HepG2 (cell line): ENCODE data around the gene RABEPK. TPM values are rescaled to one million over a fixed set of nuclear protein-coding genes. Genes with fewer than 3 reads are reported as not detected.

Experiments
- AGO2 ChIP-seq: fragments of 200-400 bp; formaldehyde crosslinking; optimal IDR thresholded peaks from 2 replicates; pipeline ENCODE3; 2017; ENCODE audit warnings: mild to moderate bottlenecking, low read depth, low read length, moderate library complexity
- CEBPG ChIP-seq: IDR thresholded peaks from 2 replicates; pipeline ENCODE4 v1.6.1; 2016
- CHCHD3 ChIP-seq: sonication (generic); formaldehyde crosslinking; IDR thresholded peaks from 2 replicates; pipeline ENCODE4 v1.8.0; 2022; ENCODE audit warnings: mild to moderate bottlenecking, missing genetic modification reagents, moderate library complexity
- EEA1 ChIP-seq: sonication (generic); formaldehyde crosslinking; IDR thresholded peaks from 2 replicates; pipeline ENCODE4 v1.5.1; 2020; ENCODE audit warnings: mild to moderate bottlenecking, missing genetic modification reagents, borderline replicate concordance
- GMEB1 ChIP-seq: sonication (generic); formaldehyde crosslinking; IDR thresholded peaks from 2 replicates; pipeline ENCODE4 v1.5.1; 2020; ENCODE audit warnings: missing genetic modification reagents, mild to moderate bottlenecking, borderline replicate concordance
- GZF1 ChIP-seq: sonication (generic); formaldehyde crosslinking; IDR thresholded peaks from 2 replicates; pipeline ENCODE4 v1.5.1; 2020; ENCODE audit warnings: mild to moderate bottlenecking, missing genetic modification reagents
- HHEX ChIP-seq: IDR thresholded peaks from 2 replicates; pipeline ENCODE4 v1.6.1; 2016; ENCODE audit warnings: control low read depth
- HOXA3 ChIP-seq: sonication (generic); formaldehyde crosslinking; IDR thresholded peaks from 2 replicates; pipeline ENCODE4 v1.5.0; 2020; ENCODE audit warnings: missing genetic modification reagents
- KMT2B ChIP-seq: IDR thresholded peaks from 2 replicates; pipeline ENCODE4 v1.6.1; 2016; ENCODE audit warnings: missing genetic modification reagents, missing compliant biosample characterization
- MED1 ChIP-seq: sonication (generic); formaldehyde crosslinking; IDR thresholded peaks from 2 replicates; pipeline ENCODE4 v1.4.0; 2020; ENCODE audit warnings: missing genetic modification reagents
- MEF2D ChIP-seq: sonication (generic); formaldehyde crosslinking; IDR thresholded peaks from 2 replicates; pipeline ENCODE4 v1.5.1; 2020; ENCODE audit warnings: mild to moderate bottlenecking, missing genetic modification reagents
- NFYB ChIP-seq: sonication (generic); formaldehyde crosslinking; IDR thresholded peaks from 2 replicates; pipeline ENCODE4 v1.4.0; 2020; ENCODE audit warnings: missing genetic modification reagents
- SMARCE1 ChIP-seq: fragments of 450-650 bp; IDR thresholded peaks from 2 replicates; pipeline ENCODE4 v1.6.1; 2017; ENCODE audit warnings: borderline replicate concordance
- STAG1 ChIP-seq: sonication (generic); formaldehyde crosslinking; IDR thresholded peaks from 2 replicates; pipeline ENCODE4 v1.4.0; 2020; ENCODE audit warnings: missing genetic modification reagents
- TOE1 ChIP-seq: sonication (generic); formaldehyde crosslinking; IDR thresholded peaks from 2 replicates; pipeline ENCODE4 v1.4.0; 2020; ENCODE audit warnings: mild to moderate bottlenecking, missing genetic modification reagents
- YY1 ChIP-seq: IDR thresholded peaks from 2 replicates; pipeline ENCODE4 v1.6.1; 2011; ENCODE audit warnings: low read length, low read depth, moderate library complexity, mild to moderate bottlenecking; ENCODE audit not compliant: insufficient read depth, insufficient replicate concordance
- ZBTB2 ChIP-seq: sonication (generic); formaldehyde crosslinking; IDR thresholded peaks from 2 replicates; pipeline ENCODE4 v1.8.0; 2022; ENCODE audit warnings: low read depth, missing genetic modification reagents
- ZNF230 ChIP-seq: sonication (generic); formaldehyde crosslinking; IDR thresholded peaks from 2 replicates; pipeline ENCODE4 v1.4.0; 2020; ENCODE audit warnings: mild to moderate bottlenecking, missing genetic modification reagents
- ZNF546 ChIP-seq: sonication (generic); formaldehyde crosslinking; conservative IDR thresholded peaks from 2 replicates; pipeline ENCODE4 v1.8.1; 2023; ENCODE audit warnings: mild to moderate bottlenecking, missing genetic modification reagents
- ZNF772 ChIP-seq: sonication (generic); formaldehyde crosslinking; IDR thresholded peaks from 2 replicates; pipeline ENCODE4 v1.5.0; 2020; ENCODE audit warnings: mild to moderate bottlenecking, missing genetic modification reagents
- ZNF788 ChIP-seq: sonication (generic); formaldehyde crosslinking; IDR thresholded peaks from 2 replicates; pipeline ENCODE4 v1.5.0; 2020; ENCODE audit warnings: mild to moderate bottlenecking, missing genetic modification reagents, borderline replicate concordance
- polyA plus RNA-seq, 8 experiments: library from polyadenylated mRNA; depleted of rRNA in 3 of 8; stranded (reverse) in 7 of 8; unstranded in 1 of 8; fragments of >200 nt; fragmentation: Illumina TruSeq in 4 of 8; extraction: Trizol in 4 of 8; gene quantifications; 2 replicates each; pipeline versions ENCODE4 v1.2.1 to v1.2.3, GENCODE V29; 2011 to 2016; ENCODE audit warnings: low read depth in 4 of 8, missing spikeins in 1 of 8, mixed read lengths in 1 of 8; ENCODE audit not compliant: insufficient read depth in 1 of 8
- total RNA-seq, 5 experiments: library from RNA; depleted of rRNA; stranded (reverse); fragments of >200 nt; fragmentation: Illumina TruSeq; extraction: Trizol; gene quantifications; 2 replicates each; pipeline ENCODE4 v1.2.3, GENCODE V29; 2016; ENCODE audit warnings: low read depth in 1 of 5
- TF ChIP-seq, protein P1 (sequence below): sonication (generic); formaldehyde crosslinking; IDR thresholded peaks from 2 replicates; pipeline ENCODE4 v1.5.0; 2020; ENCODE audit warnings: missing genetic modification reagents
- TF ChIP-seq, protein P2 (sequence below): sonication (generic); formaldehyde crosslinking; IDR thresholded peaks from 2 replicates; pipeline ENCODE4 v1.8.1; 2023; ENCODE audit warnings: mild to moderate bottlenecking, moderate library complexity, missing genetic modification reagents

RABEPK gene
- total and polyA plus RNA-seq, 2 of the 13 experiments (the other 11 are each of a cell fraction or from before 2014, with no cell fraction given), result 75.5 to 90.0 TPM

- TF ChIP-seq, protein P1, sequence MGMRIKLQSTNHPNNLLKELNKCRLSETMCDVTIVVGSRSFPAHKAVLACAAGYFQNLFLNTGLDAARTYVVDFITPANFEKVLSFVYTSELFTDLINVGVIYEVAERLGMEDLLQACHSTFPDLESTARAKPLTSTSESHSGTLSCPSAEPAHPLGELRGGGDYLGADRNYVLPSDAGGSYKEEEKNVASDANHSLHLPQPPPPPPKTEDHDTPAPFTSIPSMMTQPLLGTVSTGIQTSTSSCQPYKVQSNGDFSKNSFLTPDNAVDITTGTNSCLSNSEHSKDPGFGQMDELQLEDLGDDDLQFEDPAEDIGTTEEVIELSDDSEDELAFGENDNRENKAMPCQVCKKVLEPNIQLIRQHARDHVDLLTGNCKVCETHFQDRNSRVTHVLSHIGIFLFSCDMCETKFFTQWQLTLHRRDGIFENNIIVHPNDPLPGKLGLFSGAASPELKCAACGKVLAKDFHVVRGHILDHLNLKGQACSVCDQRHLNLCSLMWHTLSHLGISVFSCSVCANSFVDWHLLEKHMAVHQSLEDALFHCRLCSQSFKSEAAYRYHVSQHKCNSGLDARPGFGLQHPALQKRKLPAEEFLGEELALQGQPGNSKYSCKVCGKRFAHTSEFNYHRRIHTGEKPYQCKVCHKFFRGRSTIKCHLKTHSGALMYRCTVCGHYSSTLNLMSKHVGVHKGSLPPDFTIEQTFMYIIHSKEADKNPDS (CRISPR knock-in tag), result 0 out of 2 replicates have a peak, but pooled peaks have one; percentile 18
- peak; percentile 21; the same call in 1 of the 2 replicates for TF ChIP-seq MEF2D (CRISPR knock-in tag)
- peak; percentile 13; the same call in 1 of the 2 replicates for TF ChIP-seq CEBPG
- TF ChIP-seq CHCHD3 (CRISPR knock-in tag), result 0 out of 2 replicates have a peak, but pooled peaks have one; percentile 49
- TF ChIP-seq ZNF772, result peak; percentile 29; the same call in 1 of the 2 replicates
- TF ChIP-seq NFYB, result peak; percentile 32; the same call in 1 of the 2 replicates
- TF ChIP-seq KMT2B, result peak; percentile 88
- peak; percentile 30; the same call in 1 of the 2 replicates for TF ChIP-seq ZNF546 (CRISPR knock-in tag)
- 0 out of 2 replicates have a peak, but pooled peaks have one; percentile 22 for TF ChIP-seq STAG1 (CRISPR knock-in tag)
- peak; percentile 80; the same call in 1 of the 2 replicates for TF ChIP-seq ZNF788
- TF ChIP-seq MED1, result peak; percentile 59
- TF ChIP-seq, protein P2, sequence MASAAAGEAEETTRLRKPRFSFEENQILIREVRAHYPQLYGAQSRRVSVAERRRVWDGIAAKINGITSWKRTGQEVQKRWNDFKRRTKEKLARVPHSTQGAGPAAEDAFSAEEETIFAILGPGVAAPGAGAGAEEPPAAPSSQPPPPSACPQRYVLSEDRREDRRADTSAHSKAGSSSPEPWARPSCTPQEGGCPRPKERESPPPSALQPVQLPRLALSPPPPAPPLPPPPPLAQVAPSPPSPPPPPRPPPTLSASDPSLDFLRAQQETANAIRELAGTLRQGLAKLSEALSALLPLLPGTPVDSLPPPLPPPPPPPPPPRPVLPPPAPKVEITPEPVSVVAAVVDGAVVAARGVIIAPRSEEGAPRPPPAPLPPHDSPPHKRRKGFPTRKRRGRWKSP, result peak; percentile 83; the same call in 1 of the 2 replicates
- TF ChIP-seq GZF1 (CRISPR knock-in tag), result peak; percentile 71; the same call in 1 of the 2 replicates
- TF ChIP-seq YY1, result peak; percentile 90
- TF ChIP-seq SMARCE1, result no peak
- TF ChIP-seq ZNF230 (CRISPR knock-in tag), result peak; percentile 14; the same call in 1 of the 2 replicates
- TF ChIP-seq GMEB1, result peak; percentile 94
- peak; percentile 98 for TF ChIP-seq ZBTB2 (CRISPR knock-in tag)
- TF ChIP-seq AGO2, result peak; percentile 50
- peak; percentile 64; the same call in 1 of the 2 replicates for TF ChIP-seq EEA1
- 0 out of 2 replicates have a peak, but pooled peaks have one; percentile 40 for TF ChIP-seq TOE1 (CRISPR knock-in tag)
- TF ChIP-seq HOXA3 (CRISPR knock-in tag), result peak; percentile 86
- no peak for TF ChIP-seq HHEX (CRISPR knock-in tag)
These were observed 10.7 kb upstream of the RABEPK start, which contains the start of gene PPP6C (continued) for GRCh38 chr9:125189361-125190289.
